K562 (cell line): ENCODE measurements around the gene LOXL3. TPM values are rescaled to one million over a fixed set of nuclear protein-coding genes. Genes with fewer than 3 reads are reported as not detected.

ENCODE experiments used
- ATAC-seq: fragments of 200-7000 bp; cut with Tn5 transposase; 3 replicates; pipeline ENCODE4 v1.9.1; 2020; ENCODE audit warnings: moderate library complexity
- BruUV-seq: library from RNA; stranded (reverse); fragments of 400-500 nt; replicated peaks from 2 replicates; lab custom pipeline; 2021; lab: Mats Ljungman, UMichigan
- CTCF ChIA-PET: fragments of 300-600 bp; formaldehyde crosslinking; extraction: SDS; loops from one replicate; lab custom pipeline; 2021; ENCODE audit warnings: low intra/inter-chr PET ratio; lab: Yijun Ruan, JAX
- POLR2A ChIA-PET: fragments of 300-600, 350-650 bp; sonication (Branson Sonifier 250); formaldehyde crosslinking; extraction: SDS; loops from one replicate; lab custom pipeline; 2021; ENCODE audit warnings: antibody characterized with exemption, inconsistent platforms; lab: Yijun Ruan, JAX
- DNase-seq, 4 experiments: peaks; one replicate each; pipeline versions ENCODE4 v3.0.0 to v3.0.0-alpha.2; 2011 to 2018; ENCODE audit warnings: low spot score in 3 of 4, mixed read lengths in 3 of 4; ENCODE audit errors: extremely low read depth in 1 of 4
- FAIRE-seq: peaks from 2 replicates; lab custom pipeline; 2011; peaks lifted over from hg19 to GRCh38; lab: Jason Lieb, UNC
- H2AFZ ChIP-seq: 2 replicates; pipeline ENCODE4 v1.6.0; 2011; ENCODE audit warnings: low read depth, low read length, control low read depth, inconsistent platforms
- H3K27ac ChIP-seq: fragments of 200-600 bp; 3 replicates; pipeline ENCODE4 v1.8.0; 2011; ENCODE audit warnings: low read depth, mild to moderate bottlenecking, control low read depth, inconsistent platforms, low read length, moderate library complexity, mixed read lengths; ENCODE audit errors: extremely low read depth
- H3K27me3 ChIP-seq, 2 experiments: fragments of 300-600 bp in 1 of 2; 2 replicates in 1 of 2; 3 replicates in 1 of 2; pipeline versions ENCODE4 v1.6.0 to v1.8.0; 2011; ENCODE audit warnings: inconsistent platforms in 2 of 2, low read length in 2 of 2, mild to moderate bottlenecking in 1 of 2, mixed read lengths in 1 of 2, moderate library complexity in 1 of 2; ENCODE audit not compliant: control insufficient read depth in 2 of 2, insufficient read depth in 2 of 2
- H3K36me3 ChIP-seq: fragments of 300-600 bp; 3 replicates; pipeline ENCODE4 v1.8.0; 2011; ENCODE audit warnings: mild to moderate bottlenecking, low read length, inconsistent platforms; ENCODE audit not compliant: control insufficient read depth, insufficient read depth
- H3K4me1 ChIP-seq, 2 experiments: fragments of 200-600 bp in 1 of 2; replicated peaks in 1 of 2; 2 replicates in 1 of 2; 3 replicates in 1 of 2; pipeline versions ENCODE4 v1.5.1 to v1.8.0; 2011; ENCODE audit warnings: inconsistent platforms in 2 of 2, low read length in 2 of 2, mild to moderate bottlenecking in 1 of 2, mixed read lengths in 1 of 2, moderate library complexity in 1 of 2; ENCODE audit not compliant: control insufficient read depth in 2 of 2, insufficient read depth in 2 of 2
- H3K4me2 ChIP-seq: 2 replicates; pipeline ENCODE4 v1.6.1; 2011; ENCODE audit warnings: low read length, control low read depth, inconsistent platforms, mixed read lengths; ENCODE audit not compliant: insufficient read depth
- H3K4me3 ChIP-seq: fragments of 200-600 bp; sonication (generic), shearing (Covaris generic); 2 replicates; pipeline ENCODE4 v1.5.1; 2016; ENCODE audit warnings: control low read depth, inconsistent platforms
- H3K79me2 ChIP-seq: fragments of 200-600 bp; 3 replicates; pipeline ENCODE4 v1.8.0; 2011; ENCODE audit warnings: low read length, inconsistent platforms; ENCODE audit not compliant: control insufficient read depth, insufficient read depth
- H3K9ac ChIP-seq, 2 experiments: 2 replicates each; pipeline versions ENCODE4 v1.6.0 to v1.6.1; 2011; ENCODE audit warnings: low read depth in 2 of 2, low read length in 2 of 2, control low read depth in 1 of 2, inconsistent platforms in 1 of 2, mild to moderate bottlenecking in 1 of 2, mixed read lengths in 1 of 2; ENCODE audit not compliant: insufficient read depth in 1 of 2
- H3K9me1 ChIP-seq: one replicate; pipeline ENCODE4 v1.6.0; 2011; ENCODE audit warnings: inconsistent platforms, mild to moderate bottlenecking, low read length, moderate library complexity; ENCODE audit not compliant: control insufficient read depth, insufficient read depth
- H3K9me3 ChIP-seq: replicated peaks from 2 replicates; pipeline ENCODE4 v1.5.1; 2011; ENCODE audit warnings: low read depth, low read length, inconsistent platforms; ENCODE audit not compliant: control insufficient read depth, insufficient read depth
- H4K20me1 ChIP-seq: replicated peaks from 2 replicates; pipeline ENCODE4 v1.6.1; 2011; ENCODE audit warnings: low read length, inconsistent platforms, mixed read lengths; ENCODE audit not compliant: control insufficient read depth, insufficient read depth
- BRD9 ChIP-seq: fragments of 450-650 bp; IDR thresholded peaks from 2 replicates; pipeline ENCODE4 v1.6.1; 2018; ENCODE audit warnings: low read depth; ENCODE audit not compliant: partially characterized antibody
- CHD2 ChIP-seq: IDR thresholded peaks from 2 replicates; pipeline ENCODE4 v1.6.1; 2011; ENCODE audit warnings: low read depth, low read length
- CREM ChIP-seq: IDR thresholded peaks from 2 replicates; pipeline ENCODE4 v1.6.1; 2014; ENCODE audit warnings: antibody characterized with exemption, low read depth
- CTCF ChIP-seq, 3 experiments: IDR thresholded peaks in 2 of 3; conservative IDR thresholded peaks in 1 of 3; 2 replicates each; pipeline ENCODE4 v1.5.1; 2011 to 2012; ENCODE audit warnings: low read length in 3 of 3, mild to moderate bottlenecking in 3 of 3, control low read depth in 2 of 3, improper control_type of control experiment in 1 of 3, inconsistent platforms in 1 of 3, low read depth in 1 of 3, mixed read lengths in 1 of 3, moderate library complexity in 1 of 3; ENCODE audit not compliant: insufficient read depth in 2 of 3
- IFI16 ChIP-seq: fragments of 250-450 bp; sonication (Bioruptor Pico); IDR thresholded peaks from 2 replicates; pipeline ENCODE4 v2.1.2; 2022; ENCODE audit warnings: mild to moderate bottlenecking, inconsistent platforms
- MAFG ChIP-seq: fragments of 450-650 bp; conservative IDR thresholded peaks from 2 replicates; pipeline ENCODE4 v1.6.1; 2016; ENCODE audit warnings: missing genetic modification characterization, missing compliant biosample characterization
- NCOA1 ChIP-seq: fragments of 450-650 bp; IDR thresholded peaks from 2 replicates; pipeline ENCODE4 v1.6.1; 2016; ENCODE audit warnings: low read depth
- PHB ChIP-seq: fragments of 250-450 bp; sonication (Bioruptor Pico); IDR thresholded peaks from 2 replicates; pipeline ENCODE4 v1.5.0; 2021
- PREB ChIP-seq: sonication (generic); formaldehyde crosslinking; IDR thresholded peaks from 2 replicates; pipeline ENCODE4 v1.8.1; 2023; ENCODE audit warnings: mild to moderate bottlenecking, missing genetic modification reagents
- PURB ChIP-seq: sonication (generic); formaldehyde crosslinking; IDR thresholded peaks from 2 replicates; pipeline ENCODE4 v1.9.0; 2021; ENCODE audit warnings: low read depth, mild to moderate bottlenecking, missing genetic modification reagents
- RFX5 ChIP-seq: IDR thresholded peaks from 2 replicates; pipeline ENCODE4 v1.6.1; 2011; ENCODE audit warnings: low read depth, mild to moderate bottlenecking, improper control_type of control experiment, low read length
- RHOXF2B ChIP-seq: fragments of 250-450 bp; sonication (Bioruptor Pico); conservative IDR thresholded peaks from 2 replicates; pipeline ENCODE4 v1.5.1; 2021
- SOX6 ChIP-seq: fragments of 450-650 bp; IDR thresholded peaks from 2 replicates; pipeline ENCODE4 v1.6.1; 2014; ENCODE audit warnings: mild to moderate bottlenecking
- TEAD2 ChIP-seq: fragments of 450-650 bp; IDR thresholded peaks from 2 replicates; pipeline ENCODE4 v1.6.1; 2016; ENCODE audit warnings: missing genetic modification characterization, control low read depth, missing compliant biosample characterization
- ZFX ChIP-seq: sonication (generic); formaldehyde crosslinking; IDR thresholded peaks from 2 replicates; pipeline ENCODE4 v1.8.0; 2022; ENCODE audit warnings: mild to moderate bottlenecking, missing genetic modification reagents, moderate library complexity
- ZNF75A ChIP-seq: fragments of 450-650 bp; formaldehyde crosslinking; IDR thresholded peaks from 2 replicates; pipeline ENCODE4 v1.4.0; 2020; ENCODE audit warnings: mild to moderate bottlenecking
- WGBS: fragments of 100-300 bp; shearing (Covaris generic); methylation state at CpG from one replicate; pipeline ENCODE4 v1.1.6; 2016; ENCODE audit warnings: low coverage, mixed read lengths; ENCODE audit not compliant: insufficient coverage; ENCODE audit errors: missing lambda C conversion rate; 5-methylcytosine and 5-hydroxymethylcytosine counted together
- in situ Hi-C: fragments of 300-500 bp; cut with MboI; formaldehyde crosslinking; loops from 4 replicates; pipeline ENCODE4 v1.15.0; 2018; ENCODE audit warnings: inconsistent platforms, mixed read lengths
- intact Hi-C: fragments of 100-400 bp; cut with micrococcal nuclease; formaldehyde crosslinking; loops from 2 replicates; pipeline ENCODE4 v1.14.2; 2022
- polyA plus RNA-seq, 8 experiments: library from polyadenylated mRNA; depleted of rRNA in 4 of 8; stranded (reverse) in 5 of 8; unstranded in 3 of 8; fragments of >200 nt; fragmentation: Nextera tagmentation in 2 of 8; fragmentation: Illumina TruSeq in 1 of 8; extraction: Ambion mirVana in 2 of 8; extraction: Trizol in 1 of 8; gene quantifications; 2 replicates each; pipeline versions ENCODE4 v1.2.1 to v1.2.3, GENCODE V29; 2011 to 2014; ENCODE audit warnings: inconsistent platforms in 1 of 8, missing spikeins in 1 of 8
- total RNA-seq, 7 experiments: library from RNA; depleted of rRNA in 6 of 7; stranded (reverse); fragments of >200 nt in 6 of 7; fragmentation: Illumina TruSeq in 2 of 7; extraction: Trizol in 2 of 7; gene quantifications; 2 replicates each; pipeline versions ENCODE4 v1.2.1 to v1.2.3, GENCODE V29; 2011 to 2021; ENCODE audit warnings: low replicate concordance in 1 of 7

Gene LOXL3
- total and polyA plus RNA-seq, 9 of the 15 experiments (the other 6 are each of a cell fraction or from before 2014, with no cell fraction given): 0.22 to 0.99 (median 0.31) TPM

- Histone ChIP-seq H3K79me2 (no peaks in the 10 kb centered on the region), H4K20me1 (no peaks in the 10 kb centered on the region), H3K27me3 (no peaks in the 10 kb centered on the region)
- TF ChIP-seq TEAD2 (tag) (no peak), CREM (no peak), IFI16 (CRISPR knock-in tag) (no peak), ZNF75A (no peak), PREB (CRISPR knock-in tag) (no peak), NCOA1 (no peak), ZFX (CRISPR knock-in tag) (no peak), PURB (CRISPR knock-in tag) (no peak), PHB (CRISPR knock-in tag) (no peak), CTCF (IDR thresholded peaks at IDR 0.05 in 2 of 3, conservative IDR thresholded peaks at IDR 0.05 in 1 of 3; ENCODE audit: insufficient read depth in 2 of 3, low read depth in 1 of 3, low read length in 3 of 3) (no peak), MAFG (tag) (no peak), RHOXF2B (CRISPR knock-in tag) (no peak), SOX6 (no peak), RFX5 (no peak), CHD2 (no peak), BRD9 (no peak)
- TF ChIP-seq, all 486 proteins: peak for 0
- no peak overlapping the region for H2AFZ ChIP-seq
- no peaks in the 10 kb centered on the region for H3K9me3 ChIP-seq
- FAIRE-seq (no peak), DNase-seq (no peak), ATAC-seq (no peak)
- CTCF ChIA-PET: interaction anchor here (0.7 to 1.1 kb wide), 2 partner anchors 59 to 215 kb away, joined by 3 to 4 read pairs; no protein-coding TSS in a partner anchor
- intact Hi-C loops (no loop called here), in situ Hi-C loops (no loop called here)
- H3K4me3 ChIP-seq: no peak overlapping the region
- H3K4me1 ChIP-seq: peaks cover 12 to 21% of the 10 kb centered on the region in 2 experiments
- H3K27ac ChIP-seq: no peak overlapping the region
- H3K9ac ChIP-seq: no peak overlapping the region
- no peak overlapping the region for H3K4me2 ChIP-seq
- no peaks in the 10 kb centered on the region for H3K9me1 ChIP-seq
- H3K36me3 ChIP-seq: no peaks in the 10 kb centered on the region
- POLR2A ChIA-PET: interaction anchor here (0.8 to 1.4 kb wide), 3 partner anchors 8 to 41 kb away, joined by 3 to 4 read pairs (median 3); no protein-coding TSS in a partner anchor
- BruUV-seq: no TSS peak
- WGBS: 86% methylated on average over 1 of the region's 1 CpG
Measured at GRCh38 chr2:74542978-74543377, 10.8 kb downstream of the LOXL3 start.
